Activated CD8-positive, alpha-beta memory T cell treated with anti-CD3 and anti-CD28 coated beads for 48 hours (primary cell): ENCODE data around the gene TMEM97.

Experiments
- DNase-seq, 3 experiments: peaks; one replicate each; pipeline ENCODE4 v3.0.0-alpha.2; 2020; ENCODE audit warnings: low read depth in 2 of 3, low spot score in 2 of 3

Gene TMEM97

GRCh38 chr17:28363776-28364650 is 45.0 kb downstream of the TMEM97 start:
- no peak for DNase-seq

- no peak for DNase-seq
Observed at GRCh38 chr17:28364665-28365363, 45.8 kb downstream of the TMEM97 start, which contains the start of gene SEBOX. SEBOX (minus strand) TSS chr17:28365199; CDS start chr17:28365151, 48 bp downstream.

DNA sequence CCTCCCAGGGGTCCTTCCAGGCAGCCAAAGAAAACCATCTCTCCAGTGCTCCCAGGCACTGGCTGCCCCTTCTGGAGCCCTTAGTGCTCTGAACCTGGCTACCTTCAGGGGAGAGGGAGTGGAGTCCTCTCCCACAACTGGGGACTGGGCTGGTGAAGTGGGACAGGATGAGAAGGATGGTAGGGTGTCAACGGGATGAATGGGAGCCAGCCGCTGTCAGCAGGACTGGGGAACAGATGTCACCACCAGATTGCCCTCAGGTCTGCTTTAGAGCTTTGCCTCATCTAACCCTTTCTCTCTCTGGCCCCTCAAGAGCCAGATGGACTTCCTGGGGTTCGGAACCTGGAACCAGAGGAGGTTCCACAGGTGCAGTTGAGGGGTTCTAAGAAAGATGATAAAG is 46.5 kb downstream of the TMEM97 start:
- no peak for DNase-seq

DNA sequence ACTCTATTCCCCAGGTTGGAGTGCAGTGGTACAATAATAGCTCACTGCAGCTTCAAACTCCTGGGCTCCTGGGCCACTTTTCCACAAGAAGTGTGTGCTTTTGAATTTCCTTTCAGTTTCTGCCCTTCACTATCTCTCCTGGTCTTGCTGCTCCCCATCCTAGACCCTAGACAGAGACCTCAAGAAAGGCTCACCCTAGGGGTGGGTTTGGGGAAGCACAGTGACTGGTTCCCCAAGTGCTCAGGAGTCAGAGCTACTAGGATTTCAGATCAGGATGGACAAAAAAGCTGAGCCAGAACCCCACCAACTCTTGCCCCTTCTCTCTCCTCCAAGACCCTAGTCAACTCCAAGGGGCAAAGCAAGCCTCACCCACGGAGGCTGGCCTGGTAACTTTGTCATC is 47.6 kb downstream of the TMEM97 start:
- no peak for DNase-seq

DNA sequence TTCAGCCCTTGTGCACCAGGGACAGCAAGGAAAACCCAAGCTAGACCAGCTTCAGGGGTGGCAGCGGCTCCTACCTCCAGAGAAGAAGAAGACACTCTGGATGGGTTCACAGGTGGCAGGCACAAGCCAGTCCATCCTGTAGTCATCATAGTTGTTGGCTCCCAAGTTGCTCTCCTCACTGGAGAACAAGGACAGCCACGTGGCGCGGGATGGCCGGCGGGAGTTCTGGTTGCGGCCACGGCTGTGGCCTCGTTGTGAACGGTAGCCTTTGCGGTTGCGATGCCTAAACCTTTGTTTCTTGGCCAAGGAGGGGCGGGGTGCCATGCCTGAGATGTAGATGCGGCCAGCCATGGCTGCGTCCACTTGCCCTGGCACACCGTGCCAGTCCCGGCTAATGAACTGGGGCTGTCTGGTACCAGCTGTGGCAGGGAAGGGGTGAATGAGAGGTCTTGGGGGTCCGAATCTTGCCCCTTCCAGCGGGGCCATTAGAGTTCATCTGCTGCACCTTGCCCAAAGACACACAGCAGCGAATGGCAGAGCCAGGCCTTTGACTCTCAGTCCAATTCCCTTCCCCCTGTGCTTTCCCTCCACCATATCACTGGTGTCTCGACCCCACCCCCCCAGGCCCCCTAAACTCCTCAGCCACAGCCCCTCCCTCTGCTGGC is 48.8 kb downstream of the TMEM97 start:
- no peak for DNase-seq

DNA sequence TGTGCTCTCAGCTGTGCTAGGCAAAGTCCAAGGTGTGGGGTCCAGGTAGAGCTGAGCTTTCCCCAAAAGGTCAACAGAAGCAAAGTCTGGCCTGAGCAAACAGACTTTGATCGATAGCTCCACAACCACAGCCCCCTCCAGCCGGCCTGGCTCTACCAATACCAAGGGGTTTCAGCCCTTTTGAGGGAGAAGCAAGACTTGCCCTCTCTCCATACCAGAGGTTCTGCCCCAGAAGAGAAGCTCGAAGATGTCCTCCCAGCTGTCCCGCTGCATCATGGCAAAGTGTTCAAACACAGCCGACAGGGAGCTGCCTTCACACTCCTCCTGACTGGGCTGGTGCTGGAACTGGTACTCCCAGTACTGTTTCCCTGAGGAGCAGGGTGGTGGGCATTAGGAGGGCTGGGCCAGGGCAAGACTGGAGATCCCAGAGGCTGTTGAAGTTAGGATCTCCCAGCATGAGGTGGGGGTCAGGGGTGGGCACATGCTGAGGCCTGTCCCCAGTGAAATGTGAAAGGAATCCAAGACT is 49.4 kb downstream of the TMEM97 start:
- DNase-seq, result no peak

DNA sequence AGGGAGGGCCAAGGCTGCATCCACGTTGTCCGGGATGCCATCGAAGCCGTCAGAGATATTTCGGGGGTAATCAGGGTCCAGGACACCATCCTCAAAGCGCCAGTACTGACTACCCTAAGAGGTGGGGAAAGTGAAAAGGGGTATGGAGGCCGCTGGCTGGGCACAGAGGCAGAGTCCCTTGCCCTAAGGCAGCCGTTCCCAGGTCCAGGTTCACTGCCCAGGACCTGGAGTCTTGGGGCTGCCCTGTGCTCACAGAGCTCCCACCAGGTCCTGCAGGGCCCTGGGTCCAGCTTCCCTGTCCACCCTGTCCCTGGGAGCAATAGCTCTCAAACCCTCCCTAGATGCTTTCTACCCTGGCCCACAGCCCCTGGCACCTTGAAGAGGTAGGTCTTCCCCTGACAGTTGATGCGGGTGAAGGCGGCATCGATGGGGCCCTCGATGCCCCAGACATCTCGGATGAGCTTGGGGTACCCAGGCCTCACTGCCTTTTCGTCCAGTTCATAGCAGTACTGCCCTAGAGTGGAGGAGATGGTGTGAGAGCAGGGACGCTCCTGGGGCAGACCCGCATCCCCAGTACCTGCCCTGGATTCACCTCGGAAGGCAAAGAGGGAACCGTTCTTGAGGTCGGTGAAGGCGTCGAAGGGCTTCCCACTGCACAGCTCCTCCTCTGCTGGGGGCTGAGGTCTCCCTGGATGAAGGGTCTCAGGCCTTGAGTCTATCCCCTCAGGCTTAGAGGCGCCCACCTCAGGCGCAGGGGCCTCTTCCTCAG is 50.1 kb downstream of the TMEM97 start:
- no peak for DNase-seq

GRCh38 chr17:28369684-28370034 is 50.7 kb downstream of the TMEM97 start:
- DNase-seq, result no peak

DNA sequence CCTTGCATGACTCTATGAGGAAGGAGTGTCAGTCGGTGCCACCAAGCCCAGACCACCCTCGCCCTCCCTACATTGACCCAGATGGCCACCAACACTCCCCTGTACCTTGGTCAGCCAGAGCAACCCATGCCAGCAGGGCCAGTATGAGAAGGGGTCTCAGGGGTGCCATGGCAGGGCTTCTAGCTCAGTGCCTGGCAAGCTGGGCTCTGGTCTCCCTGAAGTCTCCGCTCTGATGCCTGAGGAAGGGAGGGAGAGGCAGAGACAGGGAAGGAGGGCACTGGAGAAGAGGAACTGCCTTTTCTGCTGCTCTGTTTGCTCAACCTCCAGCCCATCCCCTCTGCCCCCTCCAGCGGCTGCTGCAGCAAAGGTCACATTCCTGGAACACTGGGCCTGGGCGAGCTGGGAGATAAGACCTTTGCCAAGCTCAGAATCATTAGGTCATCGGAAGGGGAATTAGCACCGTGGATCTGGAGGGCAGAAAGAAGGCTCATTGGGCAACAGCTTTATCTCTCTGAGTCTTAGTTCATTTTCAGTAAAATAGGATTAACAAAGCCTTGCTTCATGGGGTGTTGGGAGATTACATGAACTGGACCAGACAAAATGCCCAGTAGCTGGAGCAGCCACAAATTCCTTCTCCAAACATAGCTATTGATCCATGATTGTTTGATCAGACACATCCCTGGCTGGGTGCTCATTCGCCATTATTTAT is 51.2 kb downstream of the TMEM97 start, which contains the start of gene VTN:
Gene VTN (minus strand): TSS at position 273 of the 709 bp plus-strand sequence. CDS start 104 bp downstream, at position 169.
- no peak for DNase-seq

DNA sequence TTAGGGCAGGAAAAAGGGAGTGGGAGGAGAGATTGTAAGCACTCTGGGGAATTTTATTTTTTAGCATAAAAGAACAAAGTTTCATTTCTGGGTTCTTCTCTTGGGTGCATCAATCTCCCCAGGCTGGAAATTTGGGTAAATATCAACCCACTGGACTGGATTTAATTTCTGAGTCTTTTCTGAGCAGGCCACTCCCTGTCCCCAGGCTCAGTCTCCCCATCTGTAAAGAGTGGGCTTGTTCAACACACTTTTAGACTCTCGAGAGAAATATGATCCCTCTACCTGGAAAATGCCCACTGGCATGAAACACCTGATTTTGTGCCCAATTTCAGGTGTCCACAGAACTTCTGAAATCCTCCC is 51.7 kb downstream of the TMEM97 start:
- DNase-seq, result no peak

- peak; percentile 76 to 80 (median 78) for DNase-seq
Observed at GRCh38 chr17:28371245-28372202, 52.5 kb downstream of the TMEM97 start, which contains the start of gene SARM1. SARM1 (plus strand) TSS chr17:28371694; CDS start chr17:28372033, 339 bp downstream.

- no peak for DNase-seq
Observed at GRCh38 chr17:28372203-28372944, 53.4 kb downstream of the TMEM97 start.

GRCh38 chr17:28372945-28373274 is 53.9 kb downstream of the TMEM97 start:
- DNase-seq, result no peak
